ENCODE results near the gene ING5. TPM values are rescaled to one million over a fixed set of nuclear protein-coding genes. Genes with fewer than 3 reads are reported as not detected.

ING5 gene
- total and polyA plus RNA-seq, 2 donors (not counting 3 experiments of a cell fraction or from before 2014, with no cell fraction given): 24.5 to 33.4 TPM

- Histone ChIP-seq H3K4me2 (ENCODE audit: insufficient read depth, low read length) (peak overlapping the region; percentile 18), H2AFZ (ENCODE audit: low read depth, low read length) (no peak overlapping the region), H3K9me1 (replicated peaks; ENCODE audit: control insufficient read depth, extremely low read depth, insufficient read depth, low read length) (no peaks in the 10 kb centered on the region), H3K4me1 (ENCODE audit: control insufficient read depth, extremely low read depth, insufficient read depth, low read length) (peaks cover 20% of the 10 kb centered on the region), H3K27me3 (ENCODE audit: control insufficient read depth in 2 of 2, insufficient read depth in 2 of 2, low read length in 2 of 2) (no peaks in the 10 kb centered on the region), H3K9me3 (replicated peaks; ENCODE audit: control insufficient read depth, insufficient read depth, low read length) (no peaks in the 10 kb centered on the region), H3K9ac (replicated peaks; ENCODE audit: extremely low read depth, insufficient read depth, low read length) (peak overlapping the region; percentile 16), H4K20me1 (replicated peaks; ENCODE audit: control insufficient read depth, extremely low read depth, insufficient read depth, low read length) (no peaks in the 10 kb centered on the region), H3K27ac (ENCODE audit: insufficient read depth, low read depth, low read length) (peak overlapping the region; percentile 21), H3K4me3 (replicated peaks in 1 of 3; ENCODE audit: insufficient read depth in 1 of 3, low read depth in 1 of 3, low read length in 3 of 3) (no peak overlapping the region), H3K79me2 (ENCODE audit: control insufficient read depth, insufficient read depth, low read length) (no peaks in the 10 kb centered on the region), H3K36me3 (ENCODE audit: control insufficient read depth in 2 of 2, extremely low read depth in 1 of 2, insufficient read depth in 2 of 2, low read length in 2 of 2) (peaks cover 0 to 21% of the 10 kb centered on the region in 2 experiments)
- FAIRE-seq (no peak), DNase-seq (ENCODE audit: low read depth, low spot score) (no peak)
- intact Hi-C loops (cut with micrococcal nuclease) (loop anchor here (1.0 kb wide), 3 partner anchors 20 to 215 kb away; partner anchors contain the start of genes D2HGDH and DTYMK), dilution Hi-C loops (cut with MboI; ENCODE audit: extremely low pct_ligation_motif_present, low sequenced_read_pairs) (no loop called here)
- TF ChIP-seq JUN (IDR thresholded peaks at IDR 0.05; ENCODE audit: borderline replicate concordance, insufficient read depth, insufficient read length, low read depth) (no peak), CTCF (IDR thresholded peaks at IDR 0.05; ENCODE audit: extremely low read depth in 1 of 2, insufficient read depth in 1 of 2, low read depth in 1 of 2, low read length in 2 of 2) (no peak), FOS (IDR thresholded peaks at IDR 0.05; ENCODE audit: borderline replicate concordance, insufficient read depth, low read length) (no peak), POLR2AphosphoS5 (IDR thresholded peaks at IDR 0.05; ENCODE audit: insufficient read depth, low read depth, low read length) (no peak)
- POLR2A ChIA-PET: no interaction called here
- CTCF ChIA-PET: interaction anchor here (1.3 to 2.7 kb wide), 4 partner anchors 15 to 213 kb away, joined by 3 to 8 read pairs (median 6); partner anchors contain the start of genes DTYMK and ING5
- BruUV-seq (replicated peaks): no TSS peak
These were observed 36.0 kb upstream of the ING5 start for GRCh38 chr2:241665731-241666440.

Measured in endothelial cell of umbilical vein (primary cell).